ENCODE results near the gene MKNK2. TPM values are rescaled to one million over a fixed set of nuclear protein-coding genes. Genes with fewer than 3 reads are reported as not detected.

Gene MKNK2
- polyA plus RNA-seq (2011; rRNA removed): 31.1 and 35.4 TPM in 2 replicates
- polyA minus RNA-seq (2011; rRNA and poly(A)+ RNA removed): 41.6 and 56.5 TPM in 2 replicates

- peak within 1 kb of the TSS; percentile 82 for H3K4me3 ChIP-seq (ENCODE audit: low read depth, low read length)
- POLR2A ChIA-PET: interaction anchor here (0.5 to 0.8 kb wide), 3 partner anchors 9 to 16 kb away, joined by 3 to 7 read pairs (median 3); no protein-coding TSS in a partner anchor
- TF ChIP-seq CTCF (IDR thresholded peaks at IDR 0.05; ENCODE audit: low read depth, low read length): peak; percentile 47
Observed at GRCh38 chr19:2050991-2051772, at the start of gene MKNK2. Gene MKNK2, minus strand, starts transcription at chr19:2051244. Its CDS starts 393 bp downstream, at chr19:2050851.

GRCh38 chr19:2100719-2101061, 49.6 kb upstream of the MKNK2 start:
- Histone ChIP-seq H3K4me3 (ENCODE audit: low read depth, low read length) (no peak overlapping the region), H3K27me3 (ENCODE audit: control insufficient read depth, insufficient read depth, low read length) (no peaks in the 10 kb centered on the region), H3K9me3 (ENCODE audit: control insufficient read depth, insufficient read depth, low read length) (peaks cover 7% of the 10 kb centered on the region), H3K27ac (ENCODE audit: low read depth, low read length) (no peak overlapping the region)
- TF ChIP-seq CTCF (IDR thresholded peaks at IDR 0.05; ENCODE audit: low read depth, low read length): no peak
- ChIA-PET POLR2A (no interaction called here), CTCF (no interaction called here)
- DNase-seq (ENCODE audit: low read depth, low spot score): no peak

More at GRCh38 chr19:2050991-2051772, at the start of gene MKNK2:
- Histone ChIP-seq H3K27ac (ENCODE audit: low read depth, low read length) (no peak within 1 kb of the TSS), H3K27me3 (ENCODE audit: control insufficient read depth, insufficient read depth, low read length) (no peaks in the 10 kb centered on the region), H3K9me3 (ENCODE audit: control insufficient read depth, insufficient read depth, low read length) (no peaks in the 10 kb centered on the region; the same call in 1 of the 2 replicates)
- DNase-seq (ENCODE audit: low read depth, low spot score): peak; percentile 66
- CTCF ChIA-PET: interaction anchor here (0.6 to 1.2 kb wide), 3 partner anchors 9 to 106 kb away, joined by 3 to 7 read pairs (median 4); no protein-coding TSS in a partner anchor

GRCh38 chr19:2099937-2100718, 49.1 kb upstream of the MKNK2 start:
- no peak for TF ChIP-seq CTCF (IDR thresholded peaks at IDR 0.05; ENCODE audit: low read depth, low read length)
- no peaks in the 10 kb centered on the region for H3K27me3 ChIP-seq (ENCODE audit: control insufficient read depth, insufficient read depth, low read length)
- H3K27ac ChIP-seq (ENCODE audit: low read depth, low read length): no peak overlapping the region
- peaks cover 7% of the 10 kb centered on the region; the same call in 1 of the 2 replicates for H3K9me3 ChIP-seq (ENCODE audit: control insufficient read depth, insufficient read depth, low read length)
- H3K4me3 ChIP-seq (ENCODE audit: low read depth, low read length): no peak overlapping the region
- ChIA-PET CTCF (no interaction called here), POLR2A (no interaction called here)
- DNase-seq (ENCODE audit: low read depth, low spot score): no peak

- CTCF ChIA-PET: no interaction called here
- no peak for TF ChIP-seq CTCF (IDR thresholded peaks at IDR 0.05; ENCODE audit: low read depth, low read length)
- DNase-seq (ENCODE audit: low read depth, low spot score): no peak
- no peak overlapping the region for H3K27ac ChIP-seq (ENCODE audit: low read depth, low read length)
- H3K9me3 ChIP-seq (ENCODE audit: control insufficient read depth, insufficient read depth, low read length): peaks cover 9% of the 10 kb centered on the region; the same call in 1 of the 2 replicates
- H3K4me3 ChIP-seq (ENCODE audit: low read depth, low read length): no peak overlapping the region
- H3K27me3 ChIP-seq (ENCODE audit: control insufficient read depth, insufficient read depth, low read length): no peaks in the 10 kb centered on the region
- POLR2A ChIA-PET: no interaction called here
Observed at GRCh38 chr19:2099054-2099501, 48.0 kb upstream of the MKNK2 start.
